OCI-LY3 (cell line): ENCODE results near the gene CPEB1.

Source experiments
- H2AFZ ChIP-seq: fragments of 200-600, 300-600 bp; shearing (Covaris generic); 2 replicates; pipeline ENCODE4 v1.6.0; 2014; ENCODE audit warnings: antibody characterized with exemption, low read depth, low read length
- H3K27ac ChIP-seq: fragments of 200-600, 300-600 bp; sonication (generic); 2 replicates; pipeline ENCODE4 v1.5.1; 2014; ENCODE audit warnings: mild to moderate bottlenecking, low read length, moderate library complexity, mixed read lengths
- H3K27me3 ChIP-seq: fragments of 200-600, 300-600 bp; sonication (generic); 2 replicates; pipeline ENCODE4 v1.6.1; 2014; ENCODE audit warnings: low read depth, low read length, mixed read lengths
- H3K36me3 ChIP-seq: fragments of 200-600, 300-600 bp; sonication (generic); replicated peaks from 2 replicates; pipeline ENCODE3; 2014; ENCODE audit warnings: low read depth, low read length, mixed read lengths
- H3K4me1 ChIP-seq: fragments of 300-600, 200-600 bp; sonication (generic); 2 replicates; pipeline ENCODE4 v1.6.1; 2014; ENCODE audit warnings: low read length, mixed read lengths
- H3K4me2 ChIP-seq: fragments of 200-600, 300-600 bp; sonication (generic); 2 replicates; pipeline ENCODE4 v1.6.1; 2014; ENCODE audit warnings: low read length, mixed read lengths
- H3K4me3 ChIP-seq: fragments of 300-600, 200-600 bp; sonication (generic); 2 replicates; pipeline ENCODE4 v1.5.1; 2014; ENCODE audit warnings: antibody characterized with exemption, mild to moderate bottlenecking, low read length, moderate library complexity
- H3K79me2 ChIP-seq: fragments of 300-600, 200-600 bp; shearing (Covaris generic); 2 replicates; pipeline ENCODE4 v1.6.1; 2014; ENCODE audit warnings: mild to moderate bottlenecking, low read length, mixed read lengths
- H3K9ac ChIP-seq: fragments of 300-600, 200-600 bp; shearing (Covaris generic); 2 replicates; pipeline ENCODE4 v1.6.0; 2014; ENCODE audit warnings: mild to moderate bottlenecking, low read length, moderate library complexity
- H3K9me3 ChIP-seq: fragments of 200-600, 300-600 bp; shearing (Covaris generic); 2 replicates; pipeline ENCODE4 v1.6.1; 2014; ENCODE audit warnings: low read length, mixed read lengths; ENCODE audit not compliant: insufficient read depth
- H4K20me1 ChIP-seq: fragments of 200-600, 300-600 bp; sonication (generic); 2 replicates; pipeline ENCODE4 v1.6.1; 2016; ENCODE audit warnings: low read length, mixed read lengths; ENCODE audit not compliant: insufficient read depth
- EZH2phosphoT487 ChIP-seq: fragments of 200-600 bp; shearing (Covaris generic); IDR thresholded peaks from 2 replicates; pipeline ENCODE4 v1.6.1; 2018; ENCODE audit warnings: antibody characterized with exemption, mixed run types, low read depth
- TF ChIP-seq, protein P1 (sequence below): fragments of 200-600, 300-600 bp; sonication (generic); IDR thresholded peaks from 2 replicates; pipeline ENCODE4 v1.5.1; 2014; ENCODE audit warnings: antibody characterized with exemption, low read length, low read depth

CPEB1 gene

DNA sequence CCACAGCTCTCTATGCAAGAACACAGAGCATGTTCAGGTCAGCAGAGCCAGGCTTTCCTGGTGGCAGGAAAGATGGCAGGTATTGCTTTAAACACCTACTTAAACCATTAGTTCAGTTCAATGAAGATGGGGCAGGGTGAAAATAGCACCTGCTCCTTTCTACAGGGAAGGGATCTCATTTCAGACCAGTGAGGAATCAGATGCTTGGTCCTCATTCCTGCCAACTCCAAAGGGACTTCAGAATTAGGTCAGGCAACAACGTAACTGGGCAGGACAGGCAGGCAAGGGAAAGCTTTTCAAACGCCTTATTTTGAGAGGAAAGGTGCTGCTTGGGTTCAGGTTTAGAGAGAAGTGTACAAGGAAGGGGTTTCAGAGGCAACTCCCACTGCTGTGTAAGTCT, 94.3 kb downstream of the CPEB1 start:
- Histone ChIP-seq H3K4me1 (no peaks in the 10 kb centered on the region), H3K9ac (no peak overlapping the region), H3K9me3 (no peaks in the 10 kb centered on the region), H3K4me3 (no peak overlapping the region), H4K20me1 (no peaks in the 10 kb centered on the region), H3K36me3 (no peaks in the 10 kb centered on the region), H3K27me3 (peaks cover 16% of the 10 kb centered on the region; the same call in 1 of the 2 replicates), H3K4me2 (no peak overlapping the region), H3K79me2 (no peaks in the 10 kb centered on the region), H3K27ac (no peak overlapping the region), H2AFZ (no peak overlapping the region)
- TF ChIP-seq, protein P1, sequence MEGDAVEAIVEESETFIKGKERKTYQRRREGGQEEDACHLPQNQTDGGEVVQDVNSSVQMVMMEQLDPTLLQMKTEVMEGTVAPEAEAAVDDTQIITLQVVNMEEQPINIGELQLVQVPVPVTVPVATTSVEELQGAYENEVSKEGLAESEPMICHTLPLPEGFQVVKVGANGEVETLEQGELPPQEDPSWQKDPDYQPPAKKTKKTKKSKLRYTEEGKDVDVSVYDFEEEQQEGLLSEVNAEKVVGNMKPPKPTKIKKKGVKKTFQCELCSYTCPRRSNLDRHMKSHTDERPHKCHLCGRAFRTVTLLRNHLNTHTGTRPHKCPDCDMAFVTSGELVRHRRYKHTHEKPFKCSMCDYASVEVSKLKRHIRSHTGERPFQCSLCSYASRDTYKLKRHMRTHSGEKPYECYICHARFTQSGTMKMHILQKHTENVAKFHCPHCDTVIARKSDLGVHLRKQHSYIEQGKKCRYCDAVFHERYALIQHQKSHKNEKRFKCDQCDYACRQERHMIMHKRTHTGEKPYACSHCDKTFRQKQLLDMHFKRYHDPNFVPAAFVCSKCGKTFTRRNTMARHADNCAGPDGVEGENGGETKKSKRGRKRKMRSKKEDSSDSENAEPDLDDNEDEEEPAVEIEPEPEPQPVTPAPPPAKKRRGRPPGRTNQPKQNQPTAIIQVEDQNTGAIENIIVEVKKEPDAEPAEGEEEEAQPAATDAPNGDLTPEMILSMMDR, result no peak
- TF ChIP-seq EZH2phosphoT487, result no peak

DNA sequence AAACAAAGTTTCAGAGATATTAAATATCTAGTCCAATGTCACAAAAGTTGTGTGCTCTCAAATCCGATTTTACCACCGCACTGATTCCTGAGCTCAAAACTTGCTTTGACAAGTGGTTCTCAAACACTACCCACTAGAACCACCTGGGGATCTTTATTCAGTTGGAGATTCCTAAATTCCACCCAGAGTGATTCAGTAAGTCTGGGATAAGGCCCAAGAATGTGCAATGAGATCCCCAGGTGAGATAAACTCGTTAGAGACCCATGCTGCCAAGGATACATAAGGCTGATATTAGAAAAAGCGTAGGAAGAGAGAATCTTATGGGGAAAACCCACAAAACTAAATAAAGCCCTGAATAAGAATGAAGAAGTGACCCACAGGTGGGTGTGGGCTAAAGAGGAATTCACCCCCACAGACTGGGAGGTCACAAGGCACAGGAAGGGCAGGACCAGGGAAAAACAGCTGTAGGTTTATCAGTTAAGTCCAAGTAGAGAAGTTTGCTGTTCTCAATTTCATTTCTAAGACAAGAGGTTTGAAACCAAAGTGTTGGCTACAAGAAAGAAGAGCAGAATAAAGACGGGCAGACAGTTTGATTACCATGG, 95.4 kb downstream of the CPEB1 start:
- Histone ChIP-seq H3K4me2 (no peak overlapping the region), H3K4me3 (no peak overlapping the region), H3K79me2 (no peaks in the 10 kb centered on the region), H4K20me1 (no peaks in the 10 kb centered on the region), H3K36me3 (no peaks in the 10 kb centered on the region), H3K27ac (no peak overlapping the region), H2AFZ (no peak overlapping the region), H3K9me3 (no peaks in the 10 kb centered on the region), H3K4me1 (no peaks in the 10 kb centered on the region), H3K9ac (no peak overlapping the region), H3K27me3 (peaks cover 15% of the 10 kb centered on the region; the same call in 1 of the 2 replicates)
- TF ChIP-seq, protein P1, result no peak
- no peak for TF ChIP-seq EZH2phosphoT487

DNA sequence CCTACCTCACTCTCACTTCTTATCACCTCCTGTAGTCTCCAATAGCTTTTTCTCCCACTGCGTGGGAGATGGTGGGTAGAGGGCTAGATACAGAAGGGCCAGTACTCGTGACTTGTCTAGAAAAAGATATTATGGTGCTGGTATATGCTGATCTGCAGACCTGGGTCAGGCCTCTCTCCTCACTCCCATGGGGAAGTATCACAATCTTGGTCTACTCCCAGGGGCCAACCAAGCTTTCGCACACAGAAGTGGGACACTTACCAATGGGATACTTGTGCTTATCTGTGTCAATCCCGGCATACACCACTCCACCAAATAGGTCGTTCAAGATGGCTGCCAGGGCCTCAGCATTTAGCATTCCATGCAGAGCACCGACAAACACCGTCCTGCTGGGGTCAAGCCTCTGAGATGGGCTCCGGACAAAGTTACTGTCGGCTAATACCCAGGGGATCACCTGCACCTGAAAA, 97.9 kb downstream of the CPEB1 start:
- Histone ChIP-seq H3K4me1 (no peaks in the 10 kb centered on the region), H3K4me3 (no peak overlapping the region), H4K20me1 (no peaks in the 10 kb centered on the region), H3K27me3 (peaks cover 26% of the 10 kb centered on the region), H3K36me3 (no peaks in the 10 kb centered on the region), H3K79me2 (no peaks in the 10 kb centered on the region), H3K9ac (no peak overlapping the region), H3K4me2 (no peak overlapping the region), H3K9me3 (no peaks in the 10 kb centered on the region), H2AFZ (no peak overlapping the region), H3K27ac (no peak overlapping the region)
- TF ChIP-seq, protein P1, result no peak
- no peak for TF ChIP-seq EZH2phosphoT487

DNA sequence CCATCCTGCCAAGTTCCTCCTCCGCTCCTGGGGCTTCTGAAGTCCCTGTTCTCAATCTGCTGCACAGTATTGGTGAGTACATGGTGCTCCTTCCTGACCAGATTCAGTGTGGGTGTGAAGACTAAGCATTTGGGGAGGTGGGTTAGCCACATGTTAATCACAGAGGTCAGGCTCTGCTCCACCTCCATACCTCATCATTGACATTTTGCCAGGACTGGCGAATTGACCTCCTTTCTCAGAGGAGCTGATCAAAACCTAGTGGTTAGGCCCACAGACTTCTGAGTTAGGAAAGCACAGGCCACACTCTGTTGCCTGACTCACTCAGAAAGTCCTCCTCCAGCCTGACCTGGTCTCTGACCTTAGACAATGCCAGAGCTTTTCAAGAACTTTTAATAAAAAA, 98.5 kb downstream of the CPEB1 start:
- TF ChIP-seq EZH2phosphoT487, result no peak
- TF ChIP-seq, protein P1, result no peak
- Histone ChIP-seq H4K20me1 (no peaks in the 10 kb centered on the region), H3K4me3 (no peak overlapping the region), H2AFZ (no peak overlapping the region), H3K27ac (no peak overlapping the region), H3K4me2 (no peak overlapping the region), H3K27me3 (peaks cover 30% of the 10 kb centered on the region), H3K9me3 (no peaks in the 10 kb centered on the region), H3K9ac (no peak overlapping the region), H3K4me1 (no peaks in the 10 kb centered on the region), H3K36me3 (no peaks in the 10 kb centered on the region), H3K79me2 (no peaks in the 10 kb centered on the region)
